Measurements from ENCODE around the gene PERCC1.
"Not testable (repeated sequence)": the region's sequence is repeated elsewhere in the genome, so short reads cannot be mapped to it uniquely, and the experiment has no call there.

The PERCC1 gene

DNA sequence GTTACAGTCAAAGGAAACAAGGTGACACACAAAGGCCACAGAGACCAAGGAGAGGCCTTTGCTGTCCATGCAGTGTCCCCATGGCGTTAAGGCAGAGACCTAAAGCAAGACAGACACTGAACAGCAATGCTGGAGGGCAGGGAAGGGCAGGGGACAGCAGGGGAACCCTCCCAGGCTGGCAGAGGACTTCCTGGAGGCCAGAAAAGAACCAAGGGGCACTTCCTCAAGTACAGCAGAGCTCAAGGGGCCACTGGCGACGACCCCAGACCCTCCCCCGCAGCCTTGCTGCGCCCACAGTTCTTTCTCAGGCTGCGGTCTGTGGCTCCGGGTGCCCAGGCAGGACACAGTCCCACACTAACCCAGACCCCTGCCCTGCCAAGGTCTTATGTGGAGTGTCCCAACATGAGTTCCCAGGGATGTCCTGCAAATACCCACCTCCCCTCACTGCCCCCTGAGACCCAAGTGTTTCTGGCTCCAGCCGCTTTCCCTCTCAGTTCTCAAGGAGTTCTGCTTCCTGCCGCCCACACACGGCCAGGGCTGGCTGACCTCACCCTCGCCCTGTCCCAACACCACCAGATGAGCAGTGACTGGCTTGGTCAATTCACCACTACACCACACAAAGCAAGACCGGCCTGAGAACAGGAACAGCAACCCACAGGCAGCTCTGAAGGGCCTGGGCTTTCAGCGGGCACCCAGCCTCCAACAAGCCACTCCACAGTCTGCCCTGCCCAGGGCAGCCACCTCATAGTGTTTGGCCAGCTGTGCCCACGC lies 39.8 kb downstream of the PERCC1 start:
- DNase-seq = no peak

DNA sequence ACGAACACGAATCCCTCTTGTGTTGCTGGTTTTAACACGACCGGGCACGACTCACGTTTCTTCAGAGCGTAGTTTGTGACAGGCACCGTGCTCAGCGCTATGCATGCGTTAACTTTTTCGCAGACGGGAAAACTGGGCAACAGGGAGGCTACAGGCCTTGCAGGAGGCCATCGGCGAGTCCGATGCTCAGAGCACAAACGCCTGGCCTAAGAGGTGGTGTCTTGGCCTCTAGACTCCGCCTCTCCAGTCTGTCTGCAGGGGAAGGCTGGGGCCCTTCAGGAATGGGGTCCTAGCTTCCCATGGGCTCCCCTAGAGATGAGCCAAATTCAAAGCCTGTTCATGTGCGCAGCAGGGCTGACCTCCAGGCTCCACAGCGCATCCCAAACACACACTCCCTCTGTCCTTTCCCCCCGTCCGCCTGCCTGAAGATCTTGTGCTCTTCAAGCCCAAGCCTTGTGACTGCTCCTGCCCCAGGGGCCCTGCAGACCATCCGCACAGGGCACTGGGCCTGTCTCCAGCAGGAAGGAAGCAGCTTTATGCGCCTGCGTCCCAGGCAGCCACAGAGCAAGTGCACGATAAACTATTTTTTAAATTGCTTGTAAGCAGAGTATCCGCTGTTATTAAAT lies 40.8 kb downstream of the PERCC1 start:
- no peak for DNase-seq

DNA sequence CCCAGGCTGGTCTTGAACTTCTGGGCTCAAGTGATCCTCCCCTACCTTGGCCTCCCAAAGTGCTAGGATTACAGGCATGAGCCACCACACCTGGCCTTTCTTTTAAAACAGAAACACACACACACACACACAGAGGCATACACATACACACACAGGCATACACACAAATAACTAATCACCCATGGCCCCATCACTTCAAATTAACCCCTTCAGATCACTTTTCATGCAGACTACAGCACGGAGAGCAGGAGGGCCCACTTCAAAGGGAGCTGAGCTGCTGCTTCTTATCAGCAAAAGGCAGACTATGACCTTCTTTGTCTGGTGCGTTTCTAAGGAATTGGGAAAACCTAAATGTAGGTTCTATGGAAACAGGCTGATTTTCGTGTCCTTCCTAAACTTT lies 42.1 kb downstream of the PERCC1 start:
- DNase-seq = no peak

DNA sequence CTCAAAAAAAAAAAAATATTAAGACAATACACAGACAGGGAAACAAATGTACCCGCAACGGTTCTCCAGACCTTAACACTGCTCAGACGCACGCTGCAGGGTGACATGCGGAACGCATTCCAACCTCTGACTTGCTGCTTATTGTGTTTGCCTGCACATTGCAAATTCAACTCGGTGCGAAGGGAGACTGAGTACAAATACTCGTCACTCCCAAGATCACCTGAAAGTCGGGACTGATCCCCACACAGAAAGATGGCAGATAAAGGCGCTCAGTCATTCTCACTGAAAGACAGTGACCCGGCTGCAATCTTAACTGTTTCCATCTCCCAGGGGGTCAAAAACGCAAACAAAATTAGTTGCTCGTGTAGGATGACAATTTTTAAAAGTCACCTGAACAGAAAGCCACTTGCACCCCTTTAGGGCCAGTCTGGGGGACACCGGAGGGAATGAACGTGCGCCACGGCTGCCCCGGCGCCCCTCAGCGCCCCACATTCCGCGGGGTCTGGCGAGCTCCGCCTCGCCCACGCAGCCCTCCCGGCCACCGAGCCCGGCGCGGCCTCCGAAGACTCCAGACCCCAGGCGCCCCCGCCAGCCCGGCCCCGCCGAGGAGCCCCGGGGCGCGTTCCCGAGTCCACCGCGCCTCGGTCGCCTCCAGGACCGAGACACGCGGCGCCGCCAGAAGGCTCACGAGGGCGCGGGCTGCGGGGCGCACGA lies 43.4 kb downstream of the PERCC1 start:
- no peak for DNase-seq

DNA sequence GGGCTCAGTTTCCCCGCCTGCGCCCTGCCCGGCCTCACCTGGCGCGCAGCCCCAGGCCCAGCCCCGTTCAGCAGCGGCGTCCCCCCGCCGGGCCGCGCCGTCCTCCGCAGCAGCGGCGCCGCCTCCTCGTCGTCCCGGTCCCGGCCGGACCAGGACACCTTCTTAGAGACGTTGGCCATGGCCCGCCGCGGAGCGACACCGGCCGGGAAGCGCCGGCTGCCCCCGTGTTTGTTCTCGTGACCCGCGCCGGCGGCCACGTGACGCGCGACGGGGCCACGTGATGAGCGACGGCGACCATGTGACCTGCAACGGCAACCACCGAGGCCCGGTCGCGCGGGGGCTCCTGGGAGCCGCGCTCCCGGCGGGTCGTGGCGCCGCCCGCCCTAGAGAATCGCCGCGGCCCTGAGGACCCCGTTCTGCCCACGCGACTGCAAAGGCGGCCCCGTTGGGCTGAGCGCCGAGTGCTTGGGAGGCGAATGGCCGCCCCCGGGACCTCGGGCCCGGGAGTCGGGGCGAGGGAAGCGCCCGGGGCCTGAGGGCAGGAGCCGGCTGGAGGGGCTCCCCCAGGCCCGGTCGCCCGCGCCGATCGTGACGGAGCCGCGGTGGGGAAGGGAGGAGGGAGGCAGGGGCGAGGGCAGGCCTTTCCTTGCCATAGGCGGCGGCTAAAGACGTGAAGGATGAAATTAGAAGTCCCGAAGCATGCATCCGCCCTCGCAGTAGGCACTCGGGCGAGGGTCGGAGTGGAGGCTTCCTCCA lies 44.1 kb downstream of the PERCC1 start, which contains the start of gene CLCN7:
Gene CLCN7 (minus strand): TSS at position 233 of the 756 bp plus-strand sequence. CDS start 54 bp downstream, at position 179.
- no peak for DNase-seq

DNA sequence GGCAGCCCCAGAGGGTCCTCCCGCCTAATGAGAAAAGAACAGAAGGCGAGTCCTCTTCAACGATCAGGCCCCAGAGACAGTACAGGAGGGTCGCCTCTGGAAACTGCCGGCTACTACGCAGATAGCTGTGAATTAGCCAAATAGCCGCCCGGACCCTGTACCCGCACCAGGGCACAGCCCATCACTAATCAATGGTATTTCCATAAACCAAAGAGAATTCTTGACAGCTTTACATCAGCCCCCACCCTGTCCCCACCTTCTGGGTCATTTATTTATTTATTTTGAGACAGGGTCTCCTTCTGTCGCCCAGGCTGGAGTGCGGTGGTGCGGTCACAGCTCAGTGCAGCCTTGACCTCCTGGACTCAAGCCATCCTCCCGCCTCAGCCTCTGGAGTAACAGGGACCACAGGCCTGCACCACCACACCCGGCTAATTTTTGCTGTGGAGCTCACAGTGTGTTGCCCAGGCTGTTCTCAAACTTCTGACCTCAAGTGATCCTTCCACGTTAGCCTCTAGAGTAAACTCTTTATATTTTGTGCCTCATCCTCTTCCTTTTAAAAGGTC lies 44.8 kb downstream of the PERCC1 start:
- DNase-seq = no peak

DNA sequence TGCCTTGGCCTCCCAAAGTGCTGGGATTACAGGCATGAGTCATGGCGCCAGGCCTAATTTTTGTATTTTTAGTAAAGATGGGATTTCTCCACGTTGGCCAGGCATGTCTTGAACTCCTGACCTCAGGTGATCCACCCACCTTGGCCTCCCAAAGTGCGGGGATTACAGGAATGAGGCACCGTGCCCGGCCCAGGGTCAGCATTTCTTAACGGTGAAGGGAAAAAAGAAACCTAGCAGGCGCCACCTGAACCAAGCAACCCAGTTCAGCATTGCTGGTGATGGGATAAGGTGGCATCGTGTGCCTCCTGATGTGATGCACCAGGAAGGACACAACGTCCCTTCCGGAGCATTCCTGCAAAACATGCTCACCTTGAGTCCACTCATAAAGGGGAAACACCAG lies 46.2 kb downstream of the PERCC1 start:
- DNase-seq = no peak

DNA sequence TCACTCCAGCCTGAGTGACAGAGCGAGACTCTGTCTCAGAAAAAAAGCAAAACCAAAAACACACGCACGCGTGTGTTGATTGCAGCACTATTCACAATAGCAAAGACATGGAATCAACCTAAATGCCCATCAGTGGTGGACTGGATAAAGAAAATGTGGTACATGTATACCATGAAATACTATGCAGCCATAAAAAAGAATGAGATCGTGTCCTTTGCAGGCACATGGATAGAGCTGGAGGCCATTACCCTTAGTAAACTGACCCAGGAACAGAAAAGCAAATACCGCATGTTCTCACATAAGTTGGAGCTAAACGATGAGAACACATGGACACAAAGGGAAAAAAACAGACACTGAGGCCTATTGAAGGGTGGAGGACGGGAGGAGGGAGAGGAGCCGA lies 48.1 kb downstream of the PERCC1 start:
- DNase-seq = not testable (repeated sequence)

DNA sequence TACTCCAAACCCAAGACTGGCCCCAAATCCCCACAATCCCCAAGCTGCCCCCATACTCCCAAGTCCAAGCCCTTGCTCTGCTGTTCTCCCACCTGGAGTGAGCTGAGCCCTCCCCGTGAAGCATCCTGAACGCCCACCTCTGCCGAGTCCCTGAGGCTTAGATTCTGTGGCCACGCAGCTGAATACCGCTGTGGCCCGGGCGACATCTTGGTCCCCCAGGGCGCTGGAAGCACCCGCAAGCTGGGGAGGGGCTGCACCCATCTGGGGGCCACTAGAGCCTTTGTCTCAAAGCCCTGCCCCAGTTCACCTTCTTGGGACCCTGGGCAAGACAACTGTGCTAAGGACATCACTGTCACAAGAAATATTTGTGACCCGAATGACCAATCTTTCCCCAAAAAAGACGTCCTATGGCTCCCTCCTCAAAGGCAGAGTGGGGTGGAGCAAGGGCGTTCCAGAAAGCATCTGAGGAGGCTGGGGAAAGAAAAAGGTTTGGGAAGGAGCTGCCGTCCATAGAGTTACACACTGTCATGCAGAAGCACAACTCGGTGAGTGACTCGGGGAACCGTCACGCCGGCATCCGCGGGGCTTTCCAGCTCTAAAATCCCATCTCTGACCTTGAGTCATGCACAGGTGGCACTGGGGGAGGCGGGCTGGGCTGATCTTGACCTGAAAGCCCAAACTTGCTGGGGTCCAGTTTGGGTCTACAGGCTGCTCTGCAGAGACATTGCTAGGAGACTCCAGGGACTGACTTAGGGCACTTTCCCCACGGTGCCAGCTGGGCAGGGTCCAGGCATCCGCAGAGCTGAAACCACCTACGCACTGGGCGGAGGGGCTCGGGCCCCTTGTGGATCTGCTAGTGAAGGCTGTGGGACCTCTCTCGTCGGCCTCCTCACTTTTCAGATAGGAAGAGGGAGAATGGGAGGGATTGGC lies 51.3 kb downstream of the PERCC1 start:
- no peak for DNase-seq

Data from SIG-M5 (cell line).